ENCODE results near the gene CPA2. TPM values are rescaled to one million over a fixed set of nuclear protein-coding genes. Genes with fewer than 3 reads are reported as not detected.
A peak's percentile ranks its signal among the peaks of the same experiment; 100 is the strongest.

The CPA2 gene
- total RNA-seq, 2 experiments from 2014 or later, result 0.18 TPM; not detected in 1

- no peaks in the 10 kb centered on the region for H3K36me3 Mint-ChIP-seq (ENCODE audit: low read depth)
- H3K4me1 Mint-ChIP-seq, result no peaks in the 10 kb centered on the region
- CTCF ChIA-PET, result interaction anchor here (0.9 kb wide), 1 partner anchor 46 kb away, joined by 3 read pairs; no protein-coding TSS in a partner anchor
- intact Hi-C loops (cut with DNase I, micrococcal nuclease), result no loop called here
- DNase-seq (no peak), ATAC-seq (no peak)
- no peaks in the 10 kb centered on the region for H3K9me3 Mint-ChIP-seq (ENCODE audit: low read depth)
- POLR2A ChIA-PET, result no interaction called here
- H3K27ac Mint-ChIP-seq, result no peak overlapping the region
- H3K27me3 Mint-ChIP-seq, result peaks cover 6% of the 10 kb centered on the region
- no peak overlapping the region for H3K4me3 Mint-ChIP-seq
Measured at GRCh38 chr7:130288829-130289228, 22.2 kb downstream of the CPA2 start.

GRCh38 chr7:130289478-130289877 lies 22.8 kb downstream of the CPA2 start:
- ATAC-seq, result no peak
- DNase-seq, result no peak
- intact Hi-C loops (cut with DNase I, micrococcal nuclease), result no loop called here
- no peaks in the 10 kb centered on the region for H3K36me3 Mint-ChIP-seq (ENCODE audit: low read depth)
- H3K4me1 Mint-ChIP-seq, result no peaks in the 10 kb centered on the region
- H3K9me3 Mint-ChIP-seq (ENCODE audit: low read depth), result no peaks in the 10 kb centered on the region
- POLR2A ChIA-PET, result no interaction called here
- no peak overlapping the region for H3K27ac Mint-ChIP-seq
- CTCF ChIA-PET, result no interaction called here
- no peaks in the 10 kb centered on the region for H3K27me3 Mint-ChIP-seq
- H3K4me3 Mint-ChIP-seq, result no peak overlapping the region

GRCh38 chr7:130290745-130291144 lies 24.1 kb downstream of the CPA2 start:
- ChIA-PET POLR2A (no interaction called here), CTCF (no interaction called here)
- Mint-ChIP-seq H3K36me3 (ENCODE audit: low read depth) (no peaks in the 10 kb centered on the region), H3K9me3 (ENCODE audit: low read depth) (no peaks in the 10 kb centered on the region), H3K27me3 (no peaks in the 10 kb centered on the region), H3K4me1 (no peaks in the 10 kb centered on the region), H3K4me3 (no peak overlapping the region), H3K27ac (no peak overlapping the region)
- DNase-seq (no peak), ATAC-seq (no peak)
- intact Hi-C loops (cut with DNase I, micrococcal nuclease), result no loop called here

GRCh38 chr7:130292682-130293257 lies 26.1 kb downstream of the CPA2 start, which contains the start of gene CPA4:
TSS of gene CPA4 (plus strand) at chr7:130293161. CDS start at chr7:130293181, 20 bp downstream.
- no peak for DNase-seq
- ChIA-PET POLR2A (interaction anchor here (0.5 kb wide), 1 partner anchor 194 kb away, joined by 3 read pairs; no protein-coding TSS in a partner anchor), CTCF (interaction anchor here (0.7 to 1.6 kb wide), 3 partner anchors 10 to 466 kb away, joined by 3 to 4 read pairs (median 3); no protein-coding TSS in a partner anchor)
- H3K27ac Mint-ChIP-seq, result no peak within 1 kb of the TSS
- no peaks in the 10 kb centered on the region for H3K27me3 Mint-ChIP-seq
- peak; percentile 39 for ATAC-seq
- intact Hi-C loops (cut with DNase I, micrococcal nuclease), result no loop called here
- no peaks in the 10 kb centered on the region for H3K36me3 Mint-ChIP-seq (ENCODE audit: low read depth)
- H3K4me1 Mint-ChIP-seq, result no peaks in the 10 kb centered on the region
- H3K9me3 Mint-ChIP-seq (ENCODE audit: low read depth), result no peaks in the 10 kb centered on the region
- H3K4me3 Mint-ChIP-seq, result no peak within 1 kb of the TSS

- H3K4me3 Mint-ChIP-seq, result no peak overlapping the region
- ATAC-seq (no peak), DNase-seq (no peak)
- CTCF ChIA-PET, result interaction anchor here (0.7 to 1.6 kb wide), 5 partner anchors 9 to 465 kb away, joined by 3 to 4 read pairs (median 3); no protein-coding TSS in a partner anchor
- H3K36me3 Mint-ChIP-seq (ENCODE audit: low read depth), result no peaks in the 10 kb centered on the region
- H3K27ac Mint-ChIP-seq, result no peak overlapping the region
- intact Hi-C loops (cut with DNase I, micrococcal nuclease), result no loop called here
- H3K9me3 Mint-ChIP-seq (ENCODE audit: low read depth), result no peaks in the 10 kb centered on the region
- H3K27me3 Mint-ChIP-seq, result no peaks in the 10 kb centered on the region
- POLR2A ChIA-PET, result no interaction called here
- no peaks in the 10 kb centered on the region for H3K4me1 Mint-ChIP-seq
Measured at GRCh38 chr7:130293521-130293920, 26.9 kb downstream of the CPA2 start.

- CTCF ChIA-PET, result interaction anchor here (1.1 to 1.6 kb wide), 3 partner anchors 9 to 190 kb away, joined by 3 to 4 read pairs (median 3); no protein-coding TSS in a partner anchor
- intact Hi-C loops (cut with DNase I, micrococcal nuclease), result no loop called here
- ATAC-seq, result peak; percentile 33
Measured at GRCh38 chr7:130294314-130294713, 27.7 kb downstream of the CPA2 start.

GRCh38 chr7:130296221-130296951 lies 29.7 kb downstream of the CPA2 start:
- Mint-ChIP-seq H3K4me3 (no peak overlapping the region), H3K27me3 (no peaks in the 10 kb centered on the region), H3K36me3 (ENCODE audit: low read depth) (no peaks in the 10 kb centered on the region), H3K9me3 (ENCODE audit: low read depth) (no peaks in the 10 kb centered on the region), H3K4me1 (no peaks in the 10 kb centered on the region), H3K27ac (no peak overlapping the region)
- intact Hi-C loops (cut with DNase I, micrococcal nuclease), result no loop called here
- CTCF ChIA-PET, result interaction anchor here (0.7 kb wide), 1 partner anchor 12 kb away, joined by 3 read pairs; no protein-coding TSS in a partner anchor
- ATAC-seq, result no peak
- DNase-seq, result no peak
- POLR2A ChIA-PET, result no interaction called here

More at GRCh38 chr7:130294314-130294713, 27.7 kb downstream of the CPA2 start:
- Mint-ChIP-seq H3K27ac (no peak overlapping the region), H3K4me3 (no peak overlapping the region), H3K36me3 (ENCODE audit: low read depth) (no peaks in the 10 kb centered on the region), H3K4me1 (no peaks in the 10 kb centered on the region), H3K9me3 (ENCODE audit: low read depth) (no peaks in the 10 kb centered on the region), H3K27me3 (no peaks in the 10 kb centered on the region)
- POLR2A ChIA-PET, result no interaction called here
- peak; percentile 18 for DNase-seq

- CTCF ChIA-PET, result interaction anchor here (0.6 to 0.7 kb wide), 2 partner anchors 32 to 1164 kb away, joined by 3 read pairs; no protein-coding TSS in a partner anchor
- no peaks in the 10 kb centered on the region for H3K9me3 Mint-ChIP-seq (ENCODE audit: low read depth)
- no peak for DNase-seq
- H3K27ac Mint-ChIP-seq, result no peak overlapping the region
- intact Hi-C loops (cut with DNase I, micrococcal nuclease), result no loop called here
- no peak for ATAC-seq
- no peaks in the 10 kb centered on the region for H3K36me3 Mint-ChIP-seq (ENCODE audit: low read depth)
- no peaks in the 10 kb centered on the region for H3K27me3 Mint-ChIP-seq
- H3K4me1 Mint-ChIP-seq, result no peaks in the 10 kb centered on the region
- POLR2A ChIA-PET, result interaction anchor here (0.6 kb wide), 1 partner anchor 12 kb away, joined by 5 read pairs; no protein-coding TSS in a partner anchor
- H3K4me3 Mint-ChIP-seq, result no peak overlapping the region
Measured at GRCh38 chr7:130297628-130298543, 31.2 kb downstream of the CPA2 start.

- H3K27ac Mint-ChIP-seq, result no peak overlapping the region
Measured at GRCh38 chr7:130298544-130299326, 32.1 kb downstream of the CPA2 start.

GRCh38 chr7:130299866-130300265 lies 33.2 kb downstream of the CPA2 start:
- Mint-ChIP-seq H3K27ac (no peak overlapping the region), H3K27me3 (no peaks in the 10 kb centered on the region), H3K9me3 (ENCODE audit: low read depth) (no peaks in the 10 kb centered on the region), H3K4me1 (no peaks in the 10 kb centered on the region), H3K36me3 (ENCODE audit: low read depth) (no peaks in the 10 kb centered on the region), H3K4me3 (no peak overlapping the region)
- no peak for ATAC-seq
- POLR2A ChIA-PET, result interaction anchor here (0.7 kb wide), 1 partner anchor 540 kb away, joined by 4 read pairs; no protein-coding TSS in a partner anchor
- CTCF ChIA-PET, result no interaction called here
- intact Hi-C loops (cut with DNase I, micrococcal nuclease), result no loop called here
- no peak for DNase-seq

More at GRCh38 chr7:130298544-130299326, 32.1 kb downstream of the CPA2 start:
- POLR2A ChIA-PET, result no interaction called here
- no peak overlapping the region for H3K4me3 Mint-ChIP-seq
- H3K4me1 Mint-ChIP-seq, result no peaks in the 10 kb centered on the region
- H3K27me3 Mint-ChIP-seq, result no peaks in the 10 kb centered on the region
- no peak for DNase-seq
- no peaks in the 10 kb centered on the region for H3K36me3 Mint-ChIP-seq (ENCODE audit: low read depth)
- intact Hi-C loops (cut with DNase I, micrococcal nuclease), result no loop called here
- CTCF ChIA-PET, result interaction anchor here (0.7 kb wide), 1 partner anchor 1165 kb away, joined by 3 read pairs; no protein-coding TSS in a partner anchor
- no peaks in the 10 kb centered on the region for H3K9me3 Mint-ChIP-seq (ENCODE audit: low read depth)
- no peak for ATAC-seq

Data from activated CD4-positive, alpha-beta T cell treated with anti-CD3 and anti-CD28 coated beads for 36 hours (primary cell).